Measurements from ENCODE around the gene UBN2. TPM values are rescaled to one million over a fixed set of nuclear protein-coding genes. Genes with fewer than 3 reads are reported as not detected.
A peak's percentile ranks its signal among the peaks of the same experiment; 100 is the strongest.

Gene UBN2
- 10 to 100 TPM in 5 of 6 donors, 1 to 10 TPM in 1; 8.1 to 29.3 (median 17.1) TPM for total RNA-seq

GRCh38 chr7:139230774-139231512 lies at the start of gene UBN2:
Gene UBN2, plus strand, starts transcription at chr7:139231237. Its CDS starts 248 bp downstream, at chr7:139231485.
- Histone ChIP-seq H3K27me3 (no peaks in the 10 kb centered on the region), H3K4me1 (peaks cover 5 to 25% (median 16%) of the 10 kb centered on the region in 4 donors), H3K27ac (peak within 1 kb of the TSS; percentile 93 to 94 (median 93)), H3K36me3 (no peaks in the 10 kb centered on the region), H3K9me3 (no peaks in the 10 kb centered on the region), H3K4me3 (peak within 1 kb of the TSS; percentile 69 to 95 (median 82))
- ATAC-seq (ENCODE audit: low FRiP score in 2 of 2) (peak; percentile 98), DNase-seq (peak; percentile 98 to 99)
- TF ChIP-seq EP300 (IDR thresholded peaks at IDR 0.05) (no peak), POLR2A (IDR thresholded peaks at IDR 0.05) (peak in 3 of 4 donors; percentile 13 to 84 (median 82)), POLR2AphosphoS5 (IDR thresholded peaks at IDR 0.05) (peak; percentile 84 to 93)
- TF ChIP-seq, protein P1, sequence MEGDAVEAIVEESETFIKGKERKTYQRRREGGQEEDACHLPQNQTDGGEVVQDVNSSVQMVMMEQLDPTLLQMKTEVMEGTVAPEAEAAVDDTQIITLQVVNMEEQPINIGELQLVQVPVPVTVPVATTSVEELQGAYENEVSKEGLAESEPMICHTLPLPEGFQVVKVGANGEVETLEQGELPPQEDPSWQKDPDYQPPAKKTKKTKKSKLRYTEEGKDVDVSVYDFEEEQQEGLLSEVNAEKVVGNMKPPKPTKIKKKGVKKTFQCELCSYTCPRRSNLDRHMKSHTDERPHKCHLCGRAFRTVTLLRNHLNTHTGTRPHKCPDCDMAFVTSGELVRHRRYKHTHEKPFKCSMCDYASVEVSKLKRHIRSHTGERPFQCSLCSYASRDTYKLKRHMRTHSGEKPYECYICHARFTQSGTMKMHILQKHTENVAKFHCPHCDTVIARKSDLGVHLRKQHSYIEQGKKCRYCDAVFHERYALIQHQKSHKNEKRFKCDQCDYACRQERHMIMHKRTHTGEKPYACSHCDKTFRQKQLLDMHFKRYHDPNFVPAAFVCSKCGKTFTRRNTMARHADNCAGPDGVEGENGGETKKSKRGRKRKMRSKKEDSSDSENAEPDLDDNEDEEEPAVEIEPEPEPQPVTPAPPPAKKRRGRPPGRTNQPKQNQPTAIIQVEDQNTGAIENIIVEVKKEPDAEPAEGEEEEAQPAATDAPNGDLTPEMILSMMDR (IDR thresholded peaks at IDR 0.05), result peak in 1 of 6 experiments; percentile 10
- 0% methylated on average over 41 to 57 of the region's 63 CpGs for WGBS, 2 donors

DNA sequence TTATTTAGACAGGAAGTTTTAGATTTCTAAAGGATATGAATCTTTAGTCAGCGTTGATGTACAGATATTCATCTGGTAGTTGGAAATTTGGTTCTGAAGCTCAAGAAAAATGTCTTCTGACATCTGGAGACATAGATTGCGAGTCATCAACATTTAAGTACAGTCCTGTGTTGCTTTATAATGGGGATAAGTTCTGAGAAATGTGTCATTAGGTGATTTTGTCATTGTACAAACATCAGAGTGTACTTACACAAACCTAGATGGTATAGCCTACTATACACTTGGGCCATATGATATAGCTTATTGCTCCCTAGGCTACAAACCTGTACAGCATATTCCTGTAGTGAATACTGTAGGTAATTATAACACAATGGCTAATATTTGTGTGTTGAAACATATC lies 49.6 kb upstream of the UBN2 start:
- 93 to 95% methylated on average over 2 of the region's 2 CpGs for WGBS, 2 donors
- H3K27ac ChIP-seq, result no peak overlapping the region
- H3K9me3 ChIP-seq, result no peaks in the 10 kb centered on the region
- TF ChIP-seq POLR2A (IDR thresholded peaks at IDR 0.05) (no peak), POLR2AphosphoS5 (IDR thresholded peaks at IDR 0.05) (no peak)
- TF ChIP-seq, protein P1 (IDR thresholded peaks at IDR 0.05), result no peak
- H3K36me3 ChIP-seq, result peaks cover 0 to 24% (median 2%) of the 10 kb centered on the region in 4 donors
- no peaks in the 10 kb centered on the region for H3K27me3 ChIP-seq
- H3K4me3 ChIP-seq, result no peak overlapping the region
- no peaks in the 10 kb centered on the region for H3K4me1 ChIP-seq
- ATAC-seq (ENCODE audit: low FRiP score in 2 of 2), result no peak
- no peak for DNase-seq

DNA sequence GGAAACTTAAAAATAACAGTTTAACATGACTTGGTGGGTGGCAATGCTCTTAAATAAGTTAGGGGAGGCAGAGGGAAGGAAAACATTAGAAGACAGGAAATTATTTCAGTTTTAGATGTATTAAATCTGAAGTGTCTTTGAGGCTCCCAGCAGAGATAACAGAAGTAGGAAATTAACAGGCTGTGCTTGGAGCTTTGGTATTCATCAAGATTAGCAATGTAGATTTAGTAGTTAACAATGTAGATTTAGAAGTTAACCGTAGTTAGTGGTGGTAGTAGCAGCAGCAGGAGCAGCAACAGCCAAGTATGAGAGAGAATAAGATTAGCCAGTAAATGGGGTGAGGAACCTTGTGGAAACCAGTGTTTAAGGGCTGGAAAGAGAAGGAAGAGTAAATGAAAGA lies 48.7 kb upstream of the UBN2 start:
- H3K27me3 ChIP-seq, result no peaks in the 10 kb centered on the region
- H3K27ac ChIP-seq, result no peak overlapping the region
- H3K4me1 ChIP-seq, result no peaks in the 10 kb centered on the region
- no peak for ATAC-seq (ENCODE audit: low FRiP score in 2 of 2)
- no peak for DNase-seq
- no peak overlapping the region for H3K4me3 ChIP-seq
- no peaks in the 10 kb centered on the region for H3K9me3 ChIP-seq
- TF ChIP-seq EP300 (IDR thresholded peaks at IDR 0.05), result no peak
- no peak for TF ChIP-seq POLR2AphosphoS5 (IDR thresholded peaks at IDR 0.05)
- TF ChIP-seq, protein P1 (IDR thresholded peaks at IDR 0.05), result no peak
- no peak for TF ChIP-seq POLR2A (IDR thresholded peaks at IDR 0.05)
- peaks cover 0 to 24% (median 2%) of the 10 kb centered on the region in 4 donors for H3K36me3 ChIP-seq
- 34 to 47% methylated on average over 1 of the region's 1 CpG for WGBS, 2 donors

- WGBS, 2 donors, result 52 to 73% methylated on average over 2 of the region's 2 CpGs
- TF ChIP-seq POLR2AphosphoS5 (IDR thresholded peaks at IDR 0.05) (no peak), POLR2A (IDR thresholded peaks at IDR 0.05) (no peak), EP300 (IDR thresholded peaks at IDR 0.05) (no peak)
- TF ChIP-seq, protein P1 (IDR thresholded peaks at IDR 0.05), result no peak
These were observed 47.8 kb upstream of the UBN2 start for GRCh38 chr7:139183251-139183650.

More at GRCh38 chr7:139183251-139183650, 47.8 kb upstream of the UBN2 start:
- Histone ChIP-seq H3K9me3 (no peaks in the 10 kb centered on the region), H3K4me3 (no peak overlapping the region), H3K4me1 (no peaks in the 10 kb centered on the region), H3K36me3 (peaks cover 0 to 24% (median 2%) of the 10 kb centered on the region in 4 donors), H3K27ac (no peak overlapping the region), H3K27me3 (no peaks in the 10 kb centered on the region)
- DNase-seq, result no peak
- no peak for ATAC-seq (ENCODE audit: low FRiP score in 2 of 2)

Data from upper lobe of left lung (tissue), 6 donors.